ENCODE data around the gene GPR137B.

GRCh38 chr1:236119943-236120484 lies 22.3 kb upstream of the GPR137B start:
- TF ChIP-seq CTCF (IDR thresholded peaks at IDR 0.05) (no peak), POLR2A (IDR thresholded peaks at IDR 0.05) (no peak)

All from adrenal gland (tissue), 5 donors.